ENCODE data around the gene PLD5. TPM values are rescaled to one million over a fixed set of nuclear protein-coding genes. Genes with fewer than 3 reads are reported as not detected.
"Not testable (repeated sequence)": the region's sequence is repeated elsewhere in the genome, so short reads cannot be mapped to it uniquely, and the experiment has no call there.

Gene PLD5
- total RNA-seq, 2 experiments from 2014 or later, result not detected

DNA sequence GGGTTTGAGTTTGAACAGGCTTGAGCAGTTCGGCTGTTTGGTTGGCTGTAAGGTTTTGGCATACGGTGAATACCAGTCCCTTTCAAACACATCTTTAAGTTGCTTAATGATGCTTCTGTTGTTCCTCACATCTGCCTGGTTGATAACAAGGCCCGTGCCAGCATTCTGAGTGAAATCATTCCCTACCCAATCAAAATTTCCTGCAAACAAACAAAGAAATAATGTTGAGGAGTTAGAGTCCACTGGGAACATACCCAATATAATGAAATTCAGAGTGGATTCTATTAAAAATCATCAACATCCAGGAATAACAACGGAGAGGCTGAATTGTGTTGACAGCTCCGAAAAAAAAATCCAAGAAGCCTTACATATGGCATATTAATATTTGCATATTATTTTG, 434.6 kb downstream of the PLD5 start:
- no peak overlapping the region for H3K4me3 Mint-ChIP-seq
- CTCF ChIA-PET, result interaction anchor here (0.6 kb wide), 1 partner anchor 257 kb away, joined by 3 read pairs; no protein-coding TSS in a partner anchor

DNA sequence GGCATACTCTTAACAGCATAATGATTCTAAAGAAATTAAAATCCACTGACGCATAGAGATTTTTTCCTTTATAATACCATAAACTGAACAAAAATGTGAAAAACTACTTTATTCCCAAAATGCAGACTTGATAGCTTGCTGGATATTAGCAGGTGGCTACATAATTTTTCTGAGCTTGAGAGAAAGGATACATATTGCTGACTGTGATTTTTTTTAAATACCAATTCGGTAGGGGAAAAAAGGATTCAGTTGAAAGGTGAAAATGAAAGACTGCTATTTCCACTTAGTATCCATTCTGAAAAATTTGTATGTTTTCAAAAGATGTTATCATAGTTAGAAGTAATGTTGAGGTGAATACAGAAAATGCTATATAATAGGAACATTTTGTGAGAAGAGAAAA, 435.6 kb downstream of the PLD5 start:
- DNase-seq, result no peak
- no peaks in the 10 kb centered on the region for H3K36me3 Mint-ChIP-seq (ENCODE audit: low read depth)
- POLR2A ChIA-PET, result no interaction called here
- no peaks in the 10 kb centered on the region for H3K4me1 Mint-ChIP-seq
- CTCF ChIA-PET, result no interaction called here
- H3K4me3 Mint-ChIP-seq, result no peak overlapping the region
- H3K9me3 Mint-ChIP-seq, result no peaks in the 10 kb centered on the region
- H3K27ac Mint-ChIP-seq, result no peak overlapping the region
- H3K27me3 Mint-ChIP-seq, result peaks cover 2% of the 10 kb centered on the region

More for the DNA sequence above, 434.6 kb downstream of the PLD5 start:
- Mint-ChIP-seq H3K27ac (no peak overlapping the region), H3K9me3 (no peaks in the 10 kb centered on the region), H3K27me3 (peaks cover 2% of the 10 kb centered on the region), H3K36me3 (ENCODE audit: low read depth) (no peaks in the 10 kb centered on the region), H3K4me1 (no peaks in the 10 kb centered on the region)
- POLR2A ChIA-PET, result no interaction called here
- no peak for DNase-seq

- POLR2A ChIA-PET, result no interaction called here
- CTCF ChIA-PET, result no interaction called here
- Mint-ChIP-seq H3K27ac (no peak overlapping the region), H3K4me3 (no peak overlapping the region), H3K9me3 (no peaks in the 10 kb centered on the region), H3K4me1 (no peaks in the 10 kb centered on the region), H3K27me3 (peaks cover 2% of the 10 kb centered on the region), H3K36me3 (ENCODE audit: low read depth) (no peaks in the 10 kb centered on the region)
- no peak for DNase-seq
Measured at GRCh38 chr1:242086706-242087105, 437.8 kb downstream of the PLD5 start.

GRCh38 chr1:242086093-242086492, 438.4 kb downstream of the PLD5 start:
- CTCF ChIA-PET, result no interaction called here
- DNase-seq, result no peak
- Mint-ChIP-seq H3K9me3 (no peaks in the 10 kb centered on the region), H3K4me3 (no peak overlapping the region), H3K27ac (no peak overlapping the region), H3K36me3 (ENCODE audit: low read depth) (no peaks in the 10 kb centered on the region), H3K27me3 (peaks cover 2% of the 10 kb centered on the region), H3K4me1 (no peaks in the 10 kb centered on the region)
- POLR2A ChIA-PET, result no interaction called here

DNA sequence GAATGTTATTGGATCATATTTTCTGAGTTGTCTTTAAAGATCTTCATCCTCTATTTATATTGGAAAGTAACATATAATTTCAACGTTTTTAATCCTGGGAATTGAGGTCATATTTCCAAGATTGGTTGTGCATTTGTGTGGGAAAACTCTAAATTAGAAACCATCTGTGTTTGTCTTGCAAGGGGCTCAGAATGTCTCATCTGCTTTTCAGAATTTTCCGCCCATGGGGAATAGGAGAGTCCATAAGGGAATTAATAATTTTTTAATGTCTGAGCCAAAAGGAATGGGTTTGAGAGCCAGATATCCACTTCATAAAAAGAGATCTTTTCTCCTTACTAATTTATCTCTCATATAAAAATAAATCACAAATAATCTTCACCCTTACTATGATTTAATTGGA, 440.8 kb downstream of the PLD5 start:
- no peak for DNase-seq
- no peaks in the 10 kb centered on the region for H3K9me3 Mint-ChIP-seq
- no peaks in the 10 kb centered on the region for H3K4me1 Mint-ChIP-seq
- no peak overlapping the region for H3K4me3 Mint-ChIP-seq
- peaks cover 2% of the 10 kb centered on the region for H3K27me3 Mint-ChIP-seq
- H3K36me3 Mint-ChIP-seq (ENCODE audit: low read depth), result no peaks in the 10 kb centered on the region
- ChIA-PET CTCF (no interaction called here), POLR2A (no interaction called here)
- no peak overlapping the region for H3K27ac Mint-ChIP-seq

GRCh38 chr1:242081446-242081845, 443.1 kb downstream of the PLD5 start:
- ChIA-PET CTCF (no interaction called here), POLR2A (no interaction called here)
- H3K9me3 Mint-ChIP-seq, result no peaks in the 10 kb centered on the region
- H3K4me3 Mint-ChIP-seq, result no peak overlapping the region
- DNase-seq, result no peak
- peaks cover 2% of the 10 kb centered on the region for H3K27me3 Mint-ChIP-seq
- no peaks in the 10 kb centered on the region for H3K4me1 Mint-ChIP-seq
- H3K27ac Mint-ChIP-seq, result no peak overlapping the region
- no peaks in the 10 kb centered on the region for H3K36me3 Mint-ChIP-seq (ENCODE audit: low read depth)

DNA sequence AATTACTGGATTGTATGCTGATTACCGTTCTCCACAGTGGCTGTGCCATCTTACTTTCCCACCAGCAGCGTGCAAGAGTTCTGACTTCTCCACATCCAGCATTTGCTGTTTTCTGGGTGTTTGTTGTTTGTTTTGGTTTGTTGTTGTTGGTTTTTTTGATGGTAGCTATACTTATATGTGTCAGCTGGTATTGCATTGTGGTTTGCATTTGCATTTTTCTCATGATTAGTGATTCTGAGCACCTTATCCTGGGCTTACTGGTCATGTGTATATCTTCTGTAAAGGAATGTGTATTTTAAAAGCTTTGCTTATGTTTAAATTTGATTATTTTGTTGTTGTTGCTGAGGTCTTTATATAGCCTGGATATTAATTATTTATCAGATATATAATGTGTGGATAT, 458.7 kb downstream of the PLD5 start:
- no peak overlapping the region for H3K27ac Mint-ChIP-seq
- DNase-seq, result no peak
- H3K9me3 Mint-ChIP-seq, result no peaks in the 10 kb centered on the region
- H3K36me3 Mint-ChIP-seq (ENCODE audit: low read depth), result no peaks in the 10 kb centered on the region
- POLR2A ChIA-PET, result no interaction called here
- H3K27me3 Mint-ChIP-seq, result peaks cover 6% of the 10 kb centered on the region
- no peaks in the 10 kb centered on the region for H3K4me1 Mint-ChIP-seq
- H3K4me3 Mint-ChIP-seq, result no peak overlapping the region
- CTCF ChIA-PET, result no interaction called here

GRCh38 chr1:242062271-242062670, 462.2 kb downstream of the PLD5 start:
- CTCF ChIA-PET, result no interaction called here
- no peaks in the 10 kb centered on the region for H3K36me3 Mint-ChIP-seq (ENCODE audit: low read depth)

GRCh38 chr1:242059976-242060375, 464.5 kb downstream of the PLD5 start:
- no peak for DNase-seq
- no peaks in the 10 kb centered on the region for H3K4me1 Mint-ChIP-seq
- no peak overlapping the region for H3K4me3 Mint-ChIP-seq
- no peaks in the 10 kb centered on the region for H3K9me3 Mint-ChIP-seq
- H3K27me3 Mint-ChIP-seq, result no peaks in the 10 kb centered on the region
- H3K36me3 Mint-ChIP-seq (ENCODE audit: low read depth), result no peaks in the 10 kb centered on the region
- CTCF ChIA-PET, result no interaction called here
- H3K27ac Mint-ChIP-seq, result no peak overlapping the region
- POLR2A ChIA-PET, result no interaction called here

More at GRCh38 chr1:242062271-242062670, 462.2 kb downstream of the PLD5 start:
- H3K4me1 Mint-ChIP-seq, result no peaks in the 10 kb centered on the region
- no peaks in the 10 kb centered on the region for H3K27me3 Mint-ChIP-seq
- H3K9me3 Mint-ChIP-seq, result no peaks in the 10 kb centered on the region
- POLR2A ChIA-PET, result no interaction called here
- no peak for DNase-seq
- H3K4me3 Mint-ChIP-seq, result no peak overlapping the region
- no peak overlapping the region for H3K27ac Mint-ChIP-seq

- H3K4me3 Mint-ChIP-seq; H3K27me3 Mint-ChIP-seq; H3K4me1 Mint-ChIP-seq; H3K36me3 Mint-ChIP-seq (ENCODE audit: low read depth); H3K27ac Mint-ChIP-seq; DNase-seq; H3K9me3 Mint-ChIP-seq; POLR2A ChIA-PET: not testable (repeated sequence)
- CTCF ChIA-PET, result interaction anchor here (0.6 kb wide), 1 partner anchor 327 kb away, joined by 3 read pairs; no protein-coding TSS in a partner anchor
Measured at GRCh38 chr1:242058582-242058981, 465.9 kb downstream of the PLD5 start.

DNA sequence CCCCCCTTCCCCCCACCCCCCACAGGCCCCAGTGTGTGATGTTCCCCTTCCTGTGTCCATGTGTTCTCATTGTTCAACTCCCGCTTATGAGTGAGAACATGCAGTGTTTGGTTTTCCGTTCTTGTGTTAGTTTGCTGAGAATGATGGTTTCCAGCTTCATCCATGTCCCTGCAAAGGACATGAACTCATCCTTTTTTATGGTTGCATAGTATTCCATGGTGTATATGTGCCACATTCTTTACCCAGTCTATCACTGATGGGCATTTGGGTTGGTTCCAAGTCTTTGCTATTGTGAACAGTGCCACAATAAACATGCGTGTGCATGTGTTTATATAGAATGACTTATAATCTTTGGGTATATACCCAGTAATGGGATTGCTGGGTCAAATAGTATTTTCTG, 466.3 kb downstream of the PLD5 start:
- H3K27me3 Mint-ChIP-seq; CTCF ChIA-PET; H3K4me3 Mint-ChIP-seq; H3K27ac Mint-ChIP-seq; H3K9me3 Mint-ChIP-seq; H3K36me3 Mint-ChIP-seq (ENCODE audit: low read depth); H3K4me1 Mint-ChIP-seq; DNase-seq; POLR2A ChIA-PET: not testable (repeated sequence)

GRCh38 chr1:242057745-242058115, 466.8 kb downstream of the PLD5 start:
- Mint-ChIP-seq H3K4me1 (no peaks in the 10 kb centered on the region), H3K27ac (no peak overlapping the region), H3K36me3 (ENCODE audit: low read depth) (no peaks in the 10 kb centered on the region), H3K9me3 (no peaks in the 10 kb centered on the region), H3K27me3 (peaks cover 4% of the 10 kb centered on the region), H3K4me3 (no peak overlapping the region)
- CTCF ChIA-PET, result no interaction called here
- DNase-seq, result no peak
- POLR2A ChIA-PET, result no interaction called here

DNA sequence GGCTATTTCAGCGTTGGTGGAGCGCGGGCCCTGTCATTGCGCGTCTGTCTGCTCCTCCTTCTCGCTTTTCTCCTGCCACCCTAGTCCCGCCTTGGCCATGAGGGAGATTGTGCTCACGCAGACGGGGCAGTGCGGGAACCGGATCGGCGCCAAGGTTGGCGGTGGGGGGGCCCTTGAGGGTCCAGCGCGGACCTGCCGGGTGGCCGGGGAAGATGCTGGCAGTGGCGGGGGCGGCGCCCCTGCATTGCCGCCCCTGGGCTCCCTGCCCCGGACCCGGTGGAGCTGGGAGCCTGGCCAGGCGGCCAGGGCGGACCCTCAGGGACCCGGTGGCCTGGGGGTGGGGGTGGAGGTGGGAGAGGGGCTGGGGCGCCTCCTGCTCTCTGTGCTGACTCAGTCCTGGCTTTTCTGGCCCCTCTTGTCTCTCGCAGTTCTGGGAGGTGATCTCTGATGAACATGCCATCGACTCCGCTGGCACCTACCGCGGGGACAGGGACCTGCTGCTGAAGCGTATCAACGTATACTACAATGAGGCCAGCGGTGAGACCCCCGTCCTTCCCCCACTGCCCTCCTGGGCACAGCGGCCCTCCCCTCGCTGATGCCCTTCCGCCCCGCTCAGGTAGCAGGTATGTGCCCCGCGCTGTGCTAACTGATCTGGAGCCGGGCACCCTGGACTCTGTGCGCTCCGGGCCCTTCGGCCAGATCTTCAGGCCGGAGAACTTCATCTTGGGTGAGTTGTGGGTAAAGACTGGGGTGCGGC, 467.3 kb downstream of the PLD5 start:
- Mint-ChIP-seq H3K4me3 (no peak overlapping the region), H3K36me3 (ENCODE audit: low read depth) (no peaks in the 10 kb centered on the region), H3K9me3 (no peaks in the 10 kb centered on the region), H3K27ac (no peak overlapping the region), H3K27me3 (peaks cover 5% of the 10 kb centered on the region), H3K4me1 (no peaks in the 10 kb centered on the region)
- DNase-seq, result no peak
- CTCF ChIA-PET, result no interaction called here
- POLR2A ChIA-PET, result no interaction called here

GRCh38 chr1:242055749-242056320, 468.7 kb downstream of the PLD5 start:
- Mint-ChIP-seq H3K27ac (no peak overlapping the region), H3K36me3 (ENCODE audit: low read depth) (no peaks in the 10 kb centered on the region), H3K4me3 (no peak overlapping the region), H3K9me3 (no peaks in the 10 kb centered on the region), H3K4me1 (no peaks in the 10 kb centered on the region), H3K27me3 (peaks cover 5% of the 10 kb centered on the region)
- ChIA-PET CTCF (interaction anchor here (0.9 kb wide), 1 partner anchor 40 kb away, joined by 3 read pairs; no protein-coding TSS in a partner anchor), POLR2A (no interaction called here)
- DNase-seq, result no peak

Measured in activated CD4-positive, alpha-beta T cell treated with anti-CD3 and anti-CD28 coated beads, Interleukin-2, amount 10 ng/mL, durations not matched to agents 7 days and 5 days (primary cell).